Skeletal muscle tissue (tissue), 4 donors: ENCODE measurements around the gene THAP4. TPM values are rescaled to one million over a fixed set of nuclear protein-coding genes. Genes with fewer than 3 reads are reported as not detected.

ENCODE experiments used
- H3K27ac ChIP-seq: one replicate; pipeline ENCODE4 v1.7.0; 2013; ENCODE audit warnings: mild to moderate bottlenecking, low read depth, low read length, inconsistent platforms
- H3K27me3 ChIP-seq, 3 donors: one replicate each; pipeline ENCODE4 v1.7.0; 2013; ENCODE audit warnings: low read length in 3 of 3; ENCODE audit not compliant: control insufficient read depth in 3 of 3, insufficient read depth in 3 of 3
- H3K36me3 ChIP-seq, 3 donors: one replicate each; pipeline ENCODE4 v1.7.0; 2013; ENCODE audit warnings: low read length in 3 of 3; ENCODE audit not compliant: control insufficient read depth in 3 of 3, insufficient read depth in 3 of 3
- H3K4me1 ChIP-seq, 3 donors: one replicate each; pipeline ENCODE4 v1.7.0; 2013; ENCODE audit warnings: low read length in 3 of 3, mild to moderate bottlenecking in 3 of 3; ENCODE audit not compliant: control insufficient read depth in 3 of 3, insufficient read depth in 3 of 3
- H3K4me3 ChIP-seq, 3 donors: one replicate each; pipeline ENCODE4 v1.7.0; 2013; ENCODE audit warnings: low read length in 3 of 3
- H3K9ac ChIP-seq, 3 donors: one replicate each; pipeline ENCODE4 v1.7.0; 2013; ENCODE audit warnings: low read length in 3 of 3, mild to moderate bottlenecking in 3 of 3, moderate library complexity in 2 of 3, low read depth in 1 of 3
- H3K9me3 ChIP-seq, 3 donors: one replicate each; pipeline ENCODE4 v1.7.0; 2013; ENCODE audit warnings: low read length in 3 of 3; ENCODE audit not compliant: control insufficient read depth in 3 of 3
- total RNA-seq: library from RNA; depleted of rRNA; stranded (reverse); fragments of >200 nt; gene quantifications from one replicate; pipeline ENCODE4 v1.2.3, GENCODE V29; 2014
- donor health status: Osteomylitis.

THAP4 gene
- total RNA-seq, 1 donor from 2014 or later: 35.5 TPM

DNA sequence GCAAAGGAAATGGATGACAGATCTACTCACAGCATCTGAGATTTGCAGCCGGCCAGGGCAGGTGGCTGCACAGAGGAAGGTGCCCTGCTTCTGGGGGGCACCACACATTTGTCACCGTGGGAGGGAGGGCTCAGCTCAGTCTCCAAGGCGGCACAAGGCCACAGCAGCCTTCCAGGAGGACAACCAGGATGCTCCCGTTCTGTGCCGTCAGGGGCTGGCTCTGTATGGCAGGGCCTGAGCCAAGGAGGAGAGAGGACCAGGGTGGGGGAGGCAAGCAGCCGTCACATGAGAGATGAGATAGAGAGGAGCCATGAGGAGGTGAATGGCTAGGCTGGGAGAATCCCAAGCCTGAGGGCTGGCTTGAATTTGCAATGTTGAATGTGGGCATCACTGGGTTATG is 83.0 kb downstream of the THAP4 start:
- no peak overlapping the region for H3K27ac ChIP-seq
- no peaks in the 10 kb centered on the region for H3K9me3 ChIP-seq
- H3K27me3 ChIP-seq: peaks cover 13 to 24% (median 14%) of the 10 kb centered on the region in 3 donors
- H3K4me3 ChIP-seq: no peak overlapping the region
- peaks cover 0 to 2% (median under 1%) of the 10 kb centered on the region in 3 donors for H3K4me1 ChIP-seq
- H3K9ac ChIP-seq: no peak overlapping the region
- no peaks in the 10 kb centered on the region for H3K36me3 ChIP-seq

GRCh38 chr2:241553512-241553830 is 83.5 kb downstream of the THAP4 start:
- Histone ChIP-seq H3K27ac (no peak overlapping the region), H3K36me3 (no peaks in the 10 kb centered on the region), H3K9ac (no peak overlapping the region), H3K9me3 (no peaks in the 10 kb centered on the region), H3K4me3 (no peak overlapping the region), H3K4me1 (peaks cover 0 to 2% (median 0%) of the 10 kb centered on the region in 3 donors), H3K27me3 (peaks cover 12 to 24% (median 13%) of the 10 kb centered on the region in 3 donors)

- no peaks in the 10 kb centered on the region for H3K9me3 ChIP-seq
- no peaks in the 10 kb centered on the region for H3K36me3 ChIP-seq
- H3K27me3 ChIP-seq: peaks cover 11 to 13% (median 12%) of the 10 kb centered on the region in 3 donors
- H3K27ac ChIP-seq: no peak overlapping the region
- H3K4me1 ChIP-seq: peaks cover 1 to 2% (median 1%) of the 10 kb centered on the region in 3 donors
- H3K4me3 ChIP-seq: no peak overlapping the region
- H3K9ac ChIP-seq: no peak overlapping the region
Measured at GRCh38 chr2:241551998-241552737, 84.8 kb downstream of the THAP4 start.

DNA sequence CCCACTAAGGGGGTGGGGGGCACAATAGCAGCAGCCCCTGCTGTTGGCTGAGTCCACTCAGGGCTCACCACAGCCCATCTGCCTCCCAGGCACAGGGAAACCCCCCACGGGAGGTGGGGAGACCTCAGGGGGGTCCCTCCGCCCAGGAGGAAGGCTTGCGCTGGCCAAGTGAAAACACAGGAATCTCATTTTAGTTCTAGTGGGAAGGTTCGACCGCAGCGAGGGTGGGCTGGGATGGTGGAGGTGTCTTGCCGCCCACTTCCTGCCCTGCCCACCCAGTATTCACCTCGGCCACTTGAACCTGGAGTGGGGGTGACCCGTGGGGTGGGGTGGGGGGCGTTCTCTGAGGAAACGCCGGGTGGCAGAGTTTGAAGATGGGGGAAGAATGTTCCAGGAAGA is 85.4 kb downstream of the THAP4 start:
- Histone ChIP-seq H3K4me1 (peaks cover 7 to 8% (median 7%) of the 10 kb centered on the region in 3 donors), H3K27me3 (peaks cover 13 to 17% (median 17%) of the 10 kb centered on the region in 3 donors), H3K9me3 (no peaks in the 10 kb centered on the region), H3K27ac (no peak overlapping the region), H3K36me3 (no peaks in the 10 kb centered on the region), H3K4me3 (no peak overlapping the region), H3K9ac (no peak overlapping the region)

DNA sequence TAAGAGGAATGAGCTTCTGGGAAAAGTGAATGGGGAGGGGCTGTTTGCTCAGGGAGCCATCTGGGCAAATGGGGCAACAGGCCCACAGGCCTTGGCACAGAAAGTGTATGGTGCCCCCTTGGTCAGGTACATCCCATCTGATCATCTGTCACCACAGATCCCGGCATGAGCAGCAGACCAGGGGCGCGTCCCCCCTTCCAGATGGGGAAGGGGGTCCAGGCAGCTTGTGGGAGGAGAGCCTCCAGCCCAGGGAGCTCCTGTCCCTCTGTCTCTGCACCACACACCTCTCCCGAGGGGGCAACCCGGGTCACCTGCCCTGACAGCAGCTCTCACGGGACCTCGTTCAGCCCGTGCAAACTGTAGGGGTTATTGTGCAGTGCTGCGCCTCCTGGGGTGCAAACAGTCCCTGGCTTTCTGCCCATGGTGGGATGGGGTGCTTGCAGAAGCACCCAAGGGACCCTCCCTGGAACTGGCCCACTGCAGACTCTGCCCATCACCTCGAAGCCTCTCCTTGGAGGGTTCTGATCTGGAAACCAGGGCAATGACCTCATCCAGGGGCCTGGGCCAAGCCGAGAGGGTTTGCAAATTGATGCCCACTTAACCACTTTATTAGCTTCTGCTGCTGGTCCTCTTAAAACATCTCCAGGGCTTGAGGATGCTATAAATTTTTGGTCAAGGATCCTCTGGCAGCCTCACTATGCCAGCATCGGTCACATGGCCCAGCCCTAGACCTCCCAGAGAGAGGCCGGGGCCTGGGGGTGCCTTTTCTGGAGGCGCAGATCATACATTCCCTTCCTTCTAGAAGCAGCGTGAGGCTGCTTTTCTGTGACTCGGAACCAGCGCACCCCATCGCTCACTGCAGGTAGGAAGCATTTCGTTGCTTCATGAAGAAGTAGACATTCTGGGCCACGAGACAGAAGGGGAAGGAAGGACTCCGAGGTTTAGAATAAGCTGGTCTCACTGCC is 86.1 kb downstream of the THAP4 start:
- Histone ChIP-seq H3K4me3 (no peak overlapping the region), H3K36me3 (no peaks in the 10 kb centered on the region), H3K9ac (no peak overlapping the region), H3K4me1 (peaks cover 8 to 11% (median 10%) of the 10 kb centered on the region in 3 donors), H3K27me3 (peaks cover 13 to 23% (median 21%) of the 10 kb centered on the region in 3 donors), H3K9me3 (no peaks in the 10 kb centered on the region), H3K27ac (no peak overlapping the region)

DNA sequence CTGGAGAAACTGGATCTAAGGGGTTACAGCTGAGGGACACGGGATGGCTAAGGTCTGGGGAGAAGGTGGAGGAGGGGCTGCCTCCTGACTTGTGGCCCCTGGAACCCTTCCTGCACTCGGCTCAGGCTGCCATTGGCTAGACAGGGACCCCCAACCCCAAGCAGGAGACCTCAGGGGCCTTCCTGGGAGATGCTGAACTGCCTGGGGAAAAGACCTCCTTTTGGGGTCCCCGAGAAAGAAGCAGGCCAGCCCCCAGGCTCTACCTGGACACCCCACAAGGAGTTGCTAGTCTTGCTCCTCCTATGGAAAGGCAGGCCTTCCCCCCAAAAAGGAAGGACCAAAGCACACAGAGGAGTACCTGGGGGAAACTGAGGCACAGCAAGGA is 88.5 kb downstream of the THAP4 start:
- Histone ChIP-seq H3K9me3 (no peaks in the 10 kb centered on the region), H3K27ac (no peak overlapping the region), H3K27me3 (peaks cover 13 to 37% (median 25%) of the 10 kb centered on the region in 3 donors), H3K4me1 (peaks cover 8 to 16% (median 15%) of the 10 kb centered on the region in 3 donors), H3K4me3 (no peak overlapping the region), H3K36me3 (no peaks in the 10 kb centered on the region), H3K9ac (no peak overlapping the region)

DNA sequence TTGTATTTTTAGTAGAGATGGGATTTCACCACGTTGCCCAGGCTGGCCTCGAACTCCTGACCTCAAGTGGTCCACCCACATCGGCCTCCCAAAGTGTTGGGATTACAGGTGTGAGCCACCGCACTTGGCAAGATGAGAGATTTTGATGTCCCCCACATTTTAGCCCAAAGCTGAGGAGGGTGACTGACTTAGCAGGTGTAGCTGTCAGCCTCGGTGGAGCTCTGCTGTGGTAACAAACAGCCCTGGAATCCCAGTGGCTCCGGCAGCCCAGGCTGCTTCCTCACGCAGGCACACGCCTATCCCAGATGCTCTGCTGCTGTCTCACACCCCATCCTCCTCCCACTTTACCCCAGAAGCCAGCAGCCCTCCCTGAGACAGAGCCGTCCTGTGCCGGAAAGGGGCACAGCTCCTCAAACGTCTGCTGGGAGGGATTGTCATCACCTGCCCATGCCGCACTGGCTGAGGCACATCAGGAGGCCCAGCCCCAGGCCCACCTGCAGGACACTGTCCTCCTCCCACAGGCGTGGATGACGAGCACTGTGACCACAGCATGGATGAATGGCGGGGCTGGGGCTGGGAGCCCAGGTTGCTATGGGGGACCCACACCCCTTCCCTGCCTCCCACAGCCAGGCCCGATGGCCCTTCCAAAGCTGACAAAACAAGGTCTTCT is 89.0 kb downstream of the THAP4 start:
- peaks cover 13 to 37% (median 29%) of the 10 kb centered on the region in 3 donors for H3K27me3 ChIP-seq
- no peak overlapping the region for H3K9ac ChIP-seq
- no peaks in the 10 kb centered on the region for H3K36me3 ChIP-seq
- no peak overlapping the region for H3K27ac ChIP-seq
- H3K4me3 ChIP-seq: no peak overlapping the region
- H3K9me3 ChIP-seq: no peaks in the 10 kb centered on the region
- peaks cover 8 to 16% (median 15%) of the 10 kb centered on the region in 3 donors for H3K4me1 ChIP-seq

DNA sequence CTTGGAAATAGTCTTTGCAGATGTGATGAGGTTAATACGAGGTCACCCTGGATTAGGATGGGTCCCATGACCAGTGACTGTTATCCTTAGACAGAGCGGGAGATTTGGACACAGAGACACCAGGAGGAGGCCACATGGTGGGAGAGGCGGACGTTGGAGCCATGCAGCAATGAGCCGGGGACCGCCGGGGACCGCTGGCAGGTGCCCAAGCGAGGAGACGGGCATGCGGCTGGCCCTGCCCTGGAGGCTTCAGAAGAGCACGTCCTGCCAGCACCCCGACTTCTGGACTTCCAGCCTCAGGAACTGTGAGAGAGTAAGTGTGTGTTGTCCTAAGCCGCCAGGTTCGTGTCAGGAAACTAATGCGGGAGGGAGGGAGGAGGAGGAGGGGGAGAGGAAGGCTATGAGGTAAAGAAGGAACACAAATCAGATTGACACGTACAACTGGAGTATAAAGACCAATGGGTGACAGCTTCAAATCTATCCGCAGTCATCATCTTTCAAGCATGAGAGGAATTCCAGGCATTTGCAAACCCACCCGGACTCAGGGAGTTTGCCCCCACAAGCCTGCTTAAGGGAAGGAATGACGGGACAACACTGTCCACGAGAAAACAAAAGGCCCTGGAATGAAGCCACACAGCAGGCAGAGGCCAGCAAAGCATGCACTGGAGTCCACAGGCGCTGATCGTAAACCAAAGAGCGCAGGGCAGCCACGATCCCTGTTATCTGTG is 90.0 kb downstream of the THAP4 start:
- H3K9ac ChIP-seq: peak overlapping the region in 1 of 3 donors; percentile 33
- H3K27ac ChIP-seq: no peak overlapping the region

More for the DNA sequence above, 90.0 kb downstream of the THAP4 start:
- Histone ChIP-seq H3K27me3 (peaks cover 9 to 40% (median 36%) of the 10 kb centered on the region in 3 donors), H3K36me3 (no peaks in the 10 kb centered on the region), H3K4me1 (peaks cover 8 to 20% (median 17%) of the 10 kb centered on the region in 3 donors), H3K4me3 (peak overlapping the region; percentile 11 to 31 (median 17)), H3K9me3 (no peaks in the 10 kb centered on the region)
